Measurements from ENCODE around the gene RTN1. TPM values are rescaled to one million over a fixed set of nuclear protein-coding genes. Genes with fewer than 3 reads are reported as not detected.

Gene RTN1
- total RNA-seq, 1 experiment from 2014 or later: 0.05 TPM

- peaks cover 16% of the 10 kb centered on the region for H3K27me3 ChIP-seq (ENCODE audit: control insufficient read depth, insufficient read depth, low read length)
Observed at GRCh38 chr14:59632381-59632780, 238.2 kb downstream of the RTN1 start.

GRCh38 chr14:59631237-59631636, 239.3 kb downstream of the RTN1 start:
- Histone ChIP-seq H3K9me3 (ENCODE audit: control insufficient read depth, insufficient read depth, low read depth, low read length) (no peaks in the 10 kb centered on the region), H3K27me3 (ENCODE audit: control insufficient read depth, insufficient read depth, low read length) (peaks cover 16% of the 10 kb centered on the region), H3K4me1 (ENCODE audit: control insufficient read depth, insufficient read depth, low read length) (no peaks in the 10 kb centered on the region), H3K4me3 (ENCODE audit: low read depth in 2 of 2, low read length in 2 of 2) (no peak overlapping the region), H3K36me3 (ENCODE audit: control insufficient read depth, insufficient read depth, low read length) (no peaks in the 10 kb centered on the region), H3K27ac (ENCODE audit: low read length) (no peak overlapping the region)
- CTCF ChIA-PET: no interaction called here
- POLR2A ChIA-PET: no interaction called here
- intact Hi-C loops (cut with micrococcal nuclease; ENCODE audit: unreplicated experiment) (loop anchor here (5.0 kb wide), 2 partner anchors 266 to 286 kb away; no protein-coding TSS in a partner anchor), in situ Hi-C loops (cut with HindIII; ENCODE audit: low pct_unique_long_range_greater_than_20kb, low sequenced_read_pairs) (no loop called here)
- no TSS peak for BruUV-seq (replicated peaks)
- ATAC-seq (no peak), DNase-seq (ENCODE audit: low read depth, low spot score) (no peak)
- TF ChIP-seq CTCF (IDR thresholded peaks at IDR 0.05): peak; percentile 33
- no peak for TF ChIP-seq SIN3A (IDR thresholded peaks at IDR 0.05; ENCODE audit: borderline replicate concordance, insufficient read depth, low read depth, low read length)

More at GRCh38 chr14:59632381-59632780, 238.2 kb downstream of the RTN1 start:
- H3K4me3 ChIP-seq (ENCODE audit: low read depth in 2 of 2, low read length in 2 of 2): no peak overlapping the region
- H3K9me3 ChIP-seq (ENCODE audit: control insufficient read depth, insufficient read depth, low read depth, low read length): no peaks in the 10 kb centered on the region
- POLR2A ChIA-PET: no interaction called here
- no TSS peak for BruUV-seq (replicated peaks)
- in situ Hi-C loops (cut with HindIII; ENCODE audit: low pct_unique_long_range_greater_than_20kb, low sequenced_read_pairs): no loop called here
- no peak overlapping the region for H3K27ac ChIP-seq (ENCODE audit: low read length)
- no peaks in the 10 kb centered on the region for H3K4me1 ChIP-seq (ENCODE audit: control insufficient read depth, insufficient read depth, low read length)
- TF ChIP-seq SIN3A (IDR thresholded peaks at IDR 0.05; ENCODE audit: borderline replicate concordance, insufficient read depth, low read depth, low read length) (no peak), CTCF (IDR thresholded peaks at IDR 0.05) (peak; percentile 69)
- intact Hi-C loops (cut with micrococcal nuclease; ENCODE audit: unreplicated experiment): loop anchor here (5.0 kb wide), 2 partner anchors 265 to 285 kb away; no protein-coding TSS in a partner anchor
- ATAC-seq (peak; percentile 60; the same call in 1 of the 2 replicates), DNase-seq (ENCODE audit: low read depth, low spot score) (no peak)
- CTCF ChIA-PET: interaction anchor here (0.6 to 2.1 kb wide), 2 partner anchors 77 to 265 kb away, joined by 6 read pairs; no protein-coding TSS in a partner anchor
- no peaks in the 10 kb centered on the region for H3K36me3 ChIP-seq (ENCODE audit: control insufficient read depth, insufficient read depth, low read length)

- DNase-seq (ENCODE audit: low read depth, low spot score) (no peak), ATAC-seq (peak; percentile 63)
- intact Hi-C loops (cut with micrococcal nuclease; ENCODE audit: unreplicated experiment) (loop anchor here (5.0 kb wide), 2 partner anchors 267 to 287 kb away; no protein-coding TSS in a partner anchor), in situ Hi-C loops (cut with HindIII; ENCODE audit: low pct_unique_long_range_greater_than_20kb, low sequenced_read_pairs) (no loop called here)
- no peak for TF ChIP-seq SIN3A (IDR thresholded peaks at IDR 0.05; ENCODE audit: borderline replicate concordance, insufficient read depth, low read depth, low read length)
- TF ChIP-seq REST (IDR thresholded peaks at IDR 0.05; ENCODE audit: insufficient read depth in 1 of 2, low read depth in 2 of 2, low read length in 1 of 2): no peak
- no peak for TF ChIP-seq CTCF (IDR thresholded peaks at IDR 0.05)
- TF ChIP-seq TCF7L2 (IDR thresholded peaks at IDR 0.05; ENCODE audit: low read depth, low read length): no peak
- no peak for TF ChIP-seq POLR2AphosphoS5 (IDR thresholded peaks at IDR 0.05; ENCODE audit: low read depth, low read length)
- no TSS peak for BruUV-seq (replicated peaks)
- Histone ChIP-seq H3K27ac (ENCODE audit: low read length) (no peak overlapping the region), H3K27me3 (ENCODE audit: control insufficient read depth, insufficient read depth, low read length) (peaks cover 16% of the 10 kb centered on the region), H3K36me3 (ENCODE audit: control insufficient read depth, insufficient read depth, low read length) (no peaks in the 10 kb centered on the region), H3K9me3 (ENCODE audit: control insufficient read depth, insufficient read depth, low read depth, low read length) (no peaks in the 10 kb centered on the region), H3K4me3 (ENCODE audit: low read depth in 2 of 2, low read length in 2 of 2) (peak overlapping the region; percentile 29 to 32; a peak in 3 of 4 replicates), H3K4me1 (ENCODE audit: control insufficient read depth, insufficient read depth, low read length) (no peaks in the 10 kb centered on the region)
- ChIA-PET POLR2A (no interaction called here), CTCF (no interaction called here)
Observed at GRCh38 chr14:59630288-59630963, 240.2 kb downstream of the RTN1 start.

All from Panc1 (cell line).